GM12878 (cell line): ENCODE results near the gene MACF1. TPM values are rescaled to one million over a fixed set of nuclear protein-coding genes. Genes with fewer than 3 reads are reported as not detected.

ENCODE experiments used
- ATAC-seq: fragments of 200-7000 bp; cut with Tn5 transposase; 3 replicates; pipeline ENCODE4 v1.9.1; 2020; ENCODE audit warnings: mild to moderate bottlenecking, moderate library complexity
- BruUV-seq: library from RNA; stranded (reverse); fragments of 400-500 nt; replicated peaks from 2 replicates; lab custom pipeline; 2021; lab: Mats Ljungman, UMichigan
- CTCF ChIA-PET: fragments of 300-600 bp; sonication (Branson Sonifier 250); formaldehyde crosslinking; extraction: SDS; loops from one replicate; lab custom pipeline; 2021; ENCODE audit warnings: inconsistent platforms; lab: Yijun Ruan, JAX
- POLR2A ChIA-PET: fragments of 350-600 bp; formaldehyde crosslinking; extraction: SDS; loops from one replicate; lab custom pipeline; 2021; ENCODE audit warnings: inconsistent platforms; lab: Charles Lee
- RAD21 ChIA-PET: fragments of 300-600 bp; sonication (Branson Sonifier 250); formaldehyde crosslinking; loops from one replicate; lab custom pipeline; 2023; ENCODE audit warnings: antibody characterized with exemption; ENCODE audit not compliant: unreplicated experiment; lab: Charles Lee
- SMC1A ChIA-PET: fragments of 300-600 bp; sonication (Branson Sonifier 250); formaldehyde crosslinking; loops from one replicate; lab custom pipeline; 2023; ENCODE audit not compliant: unreplicated experiment, uncharacterized antibody; lab: Charles Lee
- DNase-seq: peaks from one replicate; pipeline ENCODE4 v3.0.0-alpha.2; 2011; ENCODE audit warnings: low read depth, low spot score
- FAIRE-seq: peaks from 3 replicates; lab custom pipeline; 2011; peaks lifted over from hg19 to GRCh38; lab: Jason Lieb, UNC
- H2AFZ ChIP-seq: 2 replicates; pipeline ENCODE4 v1.6.0; 2011; ENCODE audit warnings: low read depth, low read length, control low read depth; ENCODE audit not compliant: control insufficient read depth
- H3K27ac ChIP-seq: 2 replicates; pipeline ENCODE4 v1.5.1; 2011; ENCODE audit warnings: control low read depth; ENCODE audit not compliant: control insufficient read depth, insufficient read depth
- H3K27me3 ChIP-seq, 2 experiments: replicated peaks in 1 of 2; 2 replicates each; pipeline versions ENCODE4 v1.6.0 to v1.6.1; 2011; ENCODE audit warnings: low read length in 1 of 2; ENCODE audit not compliant: control insufficient read depth in 2 of 2, insufficient read depth in 2 of 2
- H3K36me3 ChIP-seq, 2 experiments: 2 replicates each; pipeline ENCODE4 v1.5.1; 2011; ENCODE audit warnings: low read length in 1 of 2; ENCODE audit not compliant: control insufficient read depth in 2 of 2, insufficient read depth in 2 of 2
- H3K4me1 ChIP-seq: 2 replicates; pipeline ENCODE4 v1.6.1; 2011; ENCODE audit warnings: mild to moderate bottlenecking, low read length, moderate library complexity, mixed read lengths; ENCODE audit not compliant: control insufficient read depth, insufficient read depth
- H3K4me2 ChIP-seq: 2 replicates; pipeline ENCODE4 v1.6.0; 2011; ENCODE audit warnings: control low read depth; ENCODE audit not compliant: control insufficient read depth, insufficient read depth
- H3K4me3 ChIP-seq: fragments of 200-600 bp; sonication (generic); 2 replicates; pipeline ENCODE4 v1.5.1; 2016
- H3K79me2 ChIP-seq: 2 replicates; pipeline ENCODE4 v1.6.0; 2011; ENCODE audit warnings: low read length; ENCODE audit not compliant: control insufficient read depth, insufficient read depth
- H3K9ac ChIP-seq: 2 replicates; pipeline ENCODE4 v1.8.0; 2011; ENCODE audit warnings: low read length, control low read depth, mixed read lengths; ENCODE audit not compliant: control insufficient read depth, insufficient read depth
- H3K9me3 ChIP-seq: replicated peaks from 3 replicates; pipeline ENCODE4 v1.5.1; 2011; ENCODE audit warnings: mild to moderate bottlenecking, low read length; ENCODE audit not compliant: control insufficient read depth, insufficient read depth
- H4K20me1 ChIP-seq: 2 replicates; pipeline ENCODE4 v1.6.0; 2011; ENCODE audit not compliant: control insufficient read depth, insufficient read depth
- ATF3 ChIP-seq: IDR thresholded peaks from 2 replicates; pipeline ENCODE4 v1.6.1; 2011; ENCODE audit warnings: low read depth, mild to moderate bottlenecking, low read length, moderate library complexity, borderline replicate concordance; ENCODE audit errors: extremely low read depth
- CHD4 ChIP-seq: fragments of 200-600 bp; sonication (generic); IDR thresholded peaks from 2 replicates; pipeline ENCODE4 v1.6.1; 2016; ENCODE audit warnings: mild to moderate bottlenecking
- EGR1 ChIP-seq, 2 experiments: IDR thresholded peaks; 1 replicate in 1 of 2; 2 replicates in 1 of 2; pipeline ENCODE4 v1.6.1; 2011 to 2012; ENCODE audit warnings: low read depth in 2 of 2, low read length in 2 of 2, borderline replicate concordance in 1 of 2, mild to moderate bottlenecking in 1 of 2, moderate library complexity in 1 of 2
- ESRRA ChIP-seq: IDR thresholded peaks from 2 replicates; pipeline ENCODE4 v1.6.1; 2012; ENCODE audit warnings: mild to moderate bottlenecking, low read length, improper control_type of control experiment
- MTA2 ChIP-seq: fragments of 450-650 bp; IDR thresholded peaks from 2 replicates; pipeline ENCODE4 v1.6.1; 2016; ENCODE audit warnings: low read depth, mild to moderate bottlenecking, moderate library complexity
- NFYA ChIP-seq: IDR thresholded peaks from 2 replicates; pipeline ENCODE4 v1.6.1; 2011; ENCODE audit warnings: low read depth, mild to moderate bottlenecking, low read length, improper control_type of control experiment, borderline replicate concordance
- RUNX3 ChIP-seq: IDR thresholded peaks from 2 replicates; pipeline ENCODE4 v1.6.1; 2012; ENCODE audit warnings: low read length, inconsistent platforms
- SMARCA5 ChIP-seq: fragments of 450-650 bp; IDR thresholded peaks from 2 replicates; pipeline ENCODE4 v1.6.1; 2017; ENCODE audit warnings: mild to moderate bottlenecking
- in situ Hi-C: fragments of 300-500 bp; cut with MboI; formaldehyde crosslinking; loops from 9 replicates; pipeline ENCODE4 v1.14.3; 2018; ENCODE audit warnings: mixed read lengths
- intact Hi-C: fragments of 100-400 bp; cut with micrococcal nuclease; formaldehyde crosslinking; loops from one replicate; pipeline ENCODE4 v1.14.2; 2022; ENCODE audit not compliant: unreplicated experiment
- polyA plus RNA-seq, 11 experiments: library from polyadenylated mRNA; depleted of rRNA in 4 of 11; unstranded in 6 of 11; stranded (reverse) in 5 of 11; fragments of >200 nt; fragmentation: Nextera tagmentation in 4 of 11; fragmentation: Illumina TruSeq in 1 of 11; extraction: Ambion mirVana in 4 of 11; extraction: Trizol in 1 of 11; gene quantifications; 1 replicate in 1 of 11; 2 replicates in 10 of 11; pipeline versions ENCODE4 v1.2.1 to v1.2.3, GENCODE V29; 2011 to 2016; ENCODE audit warnings: inconsistent platforms in 2 of 11, missing spikeins in 2 of 11, low read depth in 1 of 11
- total RNA-seq, 4 experiments: library from RNA; depleted of rRNA in 3 of 4; stranded (reverse); fragments of >200 nt in 3 of 4; fragmentation: Illumina TruSeq in 1 of 4; extraction: Trizol in 1 of 4; gene quantifications; 2 replicates each; pipeline versions ENCODE4 v1.2.1 to v1.2.3, GENCODE V29; 2013 to 2021
- TF ChIP-seq, protein P1 (sequence below): fragments of 450-650 bp; IDR thresholded peaks from 2 replicates; pipeline ENCODE4 v1.6.1; 2017; ENCODE audit warnings: low read depth, mild to moderate bottlenecking, moderate library complexity
- TF ChIP-seq, protein P2 (sequence below): fragments of 450-650 bp; IDR thresholded peaks from 2 replicates; pipeline ENCODE4 v1.6.1; 2016; ENCODE audit warnings: mild to moderate bottlenecking
- TF ChIP-seq, protein P3 (sequence below): IDR thresholded peaks from 2 replicates; pipeline ENCODE4 v1.6.1; 2011; ENCODE audit warnings: borderline replicate concordance, low read depth, mild to moderate bottlenecking, moderate library complexity, low read length; ENCODE audit not compliant: insufficient read depth, poor library complexity, severe bottlenecking

The MACF1 gene
- total and polyA plus RNA-seq, 10 of the 15 experiments (the other 5 are each of a cell fraction or from before 2014, with no cell fraction given) = 15.5 to 201 (median 76.9) TPM

DNA sequence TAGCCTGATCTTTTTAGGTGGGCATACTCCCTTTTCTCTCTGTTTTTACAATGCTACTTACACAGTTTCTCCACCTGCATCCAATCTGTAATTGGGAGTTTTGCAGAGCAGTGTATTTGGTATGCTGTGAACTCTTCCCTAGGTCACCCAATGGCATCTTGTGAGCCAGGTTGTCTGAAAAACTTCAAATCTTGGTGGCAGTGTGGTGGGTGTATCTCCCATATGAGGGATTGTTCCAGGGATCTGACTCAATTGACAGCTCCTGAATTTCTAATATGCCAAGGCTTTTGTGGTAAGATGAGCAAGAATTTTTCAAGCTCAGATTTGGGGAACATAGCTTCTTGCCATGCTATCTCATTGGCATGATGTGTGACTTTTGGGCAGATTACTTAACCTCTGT, 47.2 kb upstream of the MACF1 start:
- BruUV-seq = no TSS peak
- no peaks in the 10 kb centered on the region for H3K27me3 ChIP-seq
- no peak overlapping the region for H3K4me2 ChIP-seq
- H2AFZ ChIP-seq = no peak overlapping the region
- in situ Hi-C loops = no loop called here
- no peak for TF ChIP-seq EGR1 (IDR thresholded peaks at IDR 0.05; ENCODE audit: borderline replicate concordance in 1 of 2, low read depth in 2 of 2, low read length in 2 of 2)
- TF ChIP-seq ATF3 = no peak
- no peak for TF ChIP-seq ESRRA
- TF ChIP-seq, protein P1, sequence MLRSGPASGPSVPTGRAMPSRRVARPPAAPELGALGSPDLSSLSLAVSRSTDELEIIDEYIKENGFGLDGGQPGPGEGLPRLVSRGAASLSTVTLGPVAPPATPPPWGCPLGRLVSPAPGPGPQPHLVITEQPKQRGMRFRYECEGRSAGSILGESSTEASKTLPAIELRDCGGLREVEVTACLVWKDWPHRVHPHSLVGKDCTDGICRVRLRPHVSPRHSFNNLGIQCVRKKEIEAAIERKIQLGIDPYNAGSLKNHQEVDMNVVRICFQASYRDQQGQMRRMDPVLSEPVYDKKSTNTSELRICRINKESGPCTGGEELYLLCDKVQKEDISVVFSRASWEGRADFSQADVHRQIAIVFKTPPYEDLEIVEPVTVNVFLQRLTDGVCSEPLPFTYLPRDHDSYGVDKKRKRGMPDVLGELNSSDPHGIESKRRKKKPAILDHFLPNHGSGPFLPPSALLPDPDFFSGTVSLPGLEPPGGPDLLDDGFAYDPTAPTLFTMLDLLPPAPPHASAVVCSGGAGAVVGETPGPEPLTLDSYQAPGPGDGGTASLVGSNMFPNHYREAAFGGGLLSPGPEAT = no peak
- no peak for TF ChIP-seq SMARCA5
- TF ChIP-seq, protein P2, sequence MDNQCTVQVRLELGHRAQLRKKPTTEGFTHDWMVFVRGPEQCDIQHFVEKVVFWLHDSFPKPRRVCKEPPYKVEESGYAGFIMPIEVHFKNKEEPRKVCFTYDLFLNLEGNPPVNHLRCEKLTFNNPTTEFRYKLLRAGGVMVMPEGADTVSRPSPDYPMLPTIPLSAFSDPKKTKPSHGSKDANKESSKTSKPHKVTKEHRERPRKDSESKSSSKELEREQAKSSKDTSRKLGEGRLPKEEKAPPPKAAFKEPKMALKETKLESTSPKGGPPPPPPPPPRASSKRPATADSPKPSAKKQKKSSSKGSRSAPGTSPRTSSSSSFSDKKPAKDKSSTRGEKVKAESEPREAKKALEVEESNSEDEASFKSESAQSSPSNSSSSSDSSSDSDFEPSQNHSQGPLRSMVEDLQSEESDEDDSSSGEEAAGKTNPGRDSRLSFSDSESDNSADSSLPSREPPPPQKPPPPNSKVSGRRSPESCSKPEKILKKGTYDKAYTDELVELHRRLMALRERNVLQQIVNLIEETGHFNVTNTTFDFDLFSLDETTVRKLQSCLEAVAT = no peak
- TF ChIP-seq RUNX3 = no peak
- TF ChIP-seq, protein P3, sequence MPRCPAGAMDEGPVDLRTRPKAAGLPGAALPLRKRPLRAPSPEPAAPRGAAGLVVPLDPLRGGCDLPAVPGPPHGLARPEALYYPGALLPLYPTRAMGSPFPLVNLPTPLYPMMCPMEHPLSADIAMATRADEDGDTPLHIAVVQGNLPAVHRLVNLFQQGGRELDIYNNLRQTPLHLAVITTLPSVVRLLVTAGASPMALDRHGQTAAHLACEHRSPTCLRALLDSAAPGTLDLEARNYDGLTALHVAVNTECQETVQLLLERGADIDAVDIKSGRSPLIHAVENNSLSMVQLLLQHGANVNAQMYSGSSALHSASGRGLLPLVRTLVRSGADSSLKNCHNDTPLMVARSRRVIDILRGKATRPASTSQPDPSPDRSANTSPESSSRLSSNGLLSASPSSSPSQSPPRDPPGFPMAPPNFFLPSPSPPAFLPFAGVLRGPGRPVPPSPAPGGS = no peak
- no peak for TF ChIP-seq MTA2
- TF ChIP-seq CHD4 = no peak
- no peak for TF ChIP-seq NFYA
- no peak overlapping the region for H3K4me3 ChIP-seq
- H3K79me2 ChIP-seq = peaks cover 14% of the 10 kb centered on the region
- CTCF ChIA-PET = interaction anchor here (1.1 to 4.3 kb wide), 9 partner anchors 13 to 101 kb away, joined by 3 to 48 read pairs (median 7); no protein-coding TSS in a partner anchor
- ATAC-seq (no peak), FAIRE-seq (no peak), DNase-seq (no peak)
- H3K9ac ChIP-seq = no peak overlapping the region
- intact Hi-C loops = no loop called here
- peaks cover 2% of the 10 kb centered on the region; the same call in 1 of the 2 replicates for H4K20me1 ChIP-seq
- RAD21 ChIA-PET = interaction anchor here (0.5 to 2.9 kb wide), 5 partner anchors 28 to 132 kb away, joined by 3 to 27 read pairs (median 4); no protein-coding TSS in a partner anchor
- POLR2A ChIA-PET = no interaction called here
- H3K4me1 ChIP-seq = peaks cover 2% of the 10 kb centered on the region; the same call in 1 of the 2 replicates
- no peaks in the 10 kb centered on the region for H3K9me3 ChIP-seq
- SMC1A ChIA-PET = interaction anchor here (0.9 to 4.7 kb wide), 11 partner anchors 10 to 131 kb away, joined by 3 to 47 read pairs (median 5); partner anchors contain the start of genes MACF1 and NDUFS5
- no peaks in the 10 kb centered on the region for H3K36me3 ChIP-seq
- no peak overlapping the region for H3K27ac ChIP-seq
